Stomach (tissue), 4 donors: ENCODE measurements around the gene EEF1AKMT1.

Source experiments
- CTCF ChIP-seq, 7 experiments: fragments of 450-650 bp in 4 of 7; fragments of 200-600 bp in 3 of 7; sonication (generic) in 3 of 7; IDR thresholded peaks; one replicate each; pipeline ENCODE4 v1.5.1; 2016 to 2019; ENCODE audit warnings: antibody characterized with exemption in 7 of 7, control low read depth in 2 of 7, mild to moderate bottlenecking in 1 of 7
- POLR2A ChIP-seq, 4 donors: fragments of 450-650 bp; IDR thresholded peaks; one replicate each; pipeline ENCODE4 v1.6.1; 2016; ENCODE audit warnings: antibody characterized with exemption in 4 of 4, control low read depth in 2 of 4, mild to moderate bottlenecking in 1 of 4, moderate library complexity in 1 of 4

GRCh38 chr13:20709782-20710181 is 64.0 kb downstream of the EEF1AKMT1 start:
- TF ChIP-seq CTCF (IDR thresholded peaks at IDR 0.05): no peak
- TF ChIP-seq POLR2A (IDR thresholded peaks at IDR 0.05): no peak
